ENCODE results near the gene VASP.
"Not testable (repeated sequence)": the region's sequence is repeated elsewhere in the genome, so short reads cannot be mapped to it uniquely, and the experiment has no call there.

The VASP gene

GRCh38 chr19:45508861-45509691, 1.8 kb downstream of the VASP start:
- no peak for TF ChIP-seq CTCF (conservative IDR thresholded peaks at IDR 0.05; ENCODE audit: control insufficient read depth, insufficient read depth, low read depth, low read length)
- H3K4me3 ChIP-seq (ENCODE audit: control insufficient read depth, low read depth, low read length) = peak overlapping the region; percentile 93
- DNase-seq (ENCODE audit: low read depth) = peak; percentile 48

GRCh38 chr19:45509692-45510015, 2.4 kb downstream of the VASP start:
- no peak for DNase-seq (ENCODE audit: low read depth)
- H3K4me3 ChIP-seq (ENCODE audit: control insufficient read depth, low read depth, low read length) = peak overlapping the region; percentile 38

GRCh38 chr19:45510352-45510751, 3.1 kb downstream of the VASP start:
- DNase-seq (ENCODE audit: low read depth); H3K4me3 ChIP-seq (ENCODE audit: control insufficient read depth, low read depth, low read length): not testable (repeated sequence)

More at GRCh38 chr19:45509692-45510015, 2.4 kb downstream of the VASP start:
- TF ChIP-seq CTCF (conservative IDR thresholded peaks at IDR 0.05; ENCODE audit: control insufficient read depth, insufficient read depth, low read depth, low read length) = no peak

- H3K4me3 ChIP-seq (ENCODE audit: control insufficient read depth, low read depth, low read length) = no peak overlapping the region
- DNase-seq (ENCODE audit: low read depth) = no peak
- TF ChIP-seq CTCF (conservative IDR thresholded peaks at IDR 0.05; ENCODE audit: control insufficient read depth, insufficient read depth, low read depth, low read length) = no peak
Measured at GRCh38 chr19:45511074-45511473, 3.8 kb downstream of the VASP start.

GRCh38 chr19:45512881-45513483, 5.7 kb downstream of the VASP start:
- TF ChIP-seq CTCF (conservative IDR thresholded peaks at IDR 0.05; ENCODE audit: control insufficient read depth, insufficient read depth, low read depth, low read length) = no peak
- no peak overlapping the region for H3K4me3 ChIP-seq (ENCODE audit: control insufficient read depth, low read depth, low read length)
- no peak for DNase-seq (ENCODE audit: low read depth)

GRCh38 chr19:45514376-45515051, 7.2 kb downstream of the VASP start:
- no peak overlapping the region for H3K4me3 ChIP-seq (ENCODE audit: control insufficient read depth, low read depth, low read length)
- no peak for DNase-seq (ENCODE audit: low read depth)
- no peak for TF ChIP-seq CTCF (conservative IDR thresholded peaks at IDR 0.05; ENCODE audit: control insufficient read depth, insufficient read depth, low read depth, low read length)

- no peak overlapping the region for H3K4me3 ChIP-seq (ENCODE audit: control insufficient read depth, low read depth, low read length)
- DNase-seq (ENCODE audit: low read depth) = no peak
- TF ChIP-seq CTCF (conservative IDR thresholded peaks at IDR 0.05; ENCODE audit: control insufficient read depth, insufficient read depth, low read depth, low read length) = no peak
Measured at GRCh38 chr19:45515081-45515624, 7.9 kb downstream of the VASP start.
